Astrocyte of the cerebellum (primary cell): ENCODE measurements around the gene BRD4.
"Not testable (repeated sequence)": the region's sequence is repeated elsewhere in the genome, so short reads cannot be mapped to it uniquely, and the experiment has no call there.

ENCODE experiments used
- DNase-seq: peaks from one replicate; pipeline ENCODE4 v3.0.0-alpha.2; 2011; ENCODE audit warnings: low read depth
- H3K4me3 ChIP-seq: 2 replicates; pipeline ENCODE4 v1.5.1; 2011; ENCODE audit warnings: mild to moderate bottlenecking, low read depth, low read length, moderate library complexity
- CTCF ChIP-seq: IDR thresholded peaks from 2 replicates; pipeline ENCODE4 v1.5.1; 2012; ENCODE audit warnings: low read length, low read depth, moderate library complexity, mild to moderate bottlenecking; ENCODE audit errors: missing control alignments
- in situ Hi-C: cut with HindIII; loops from 2 replicates; pipeline ENCODE4 v1.10.0; 2017; ENCODE audit warnings: low sequenced_read_pairs

The BRD4 gene

DNA sequence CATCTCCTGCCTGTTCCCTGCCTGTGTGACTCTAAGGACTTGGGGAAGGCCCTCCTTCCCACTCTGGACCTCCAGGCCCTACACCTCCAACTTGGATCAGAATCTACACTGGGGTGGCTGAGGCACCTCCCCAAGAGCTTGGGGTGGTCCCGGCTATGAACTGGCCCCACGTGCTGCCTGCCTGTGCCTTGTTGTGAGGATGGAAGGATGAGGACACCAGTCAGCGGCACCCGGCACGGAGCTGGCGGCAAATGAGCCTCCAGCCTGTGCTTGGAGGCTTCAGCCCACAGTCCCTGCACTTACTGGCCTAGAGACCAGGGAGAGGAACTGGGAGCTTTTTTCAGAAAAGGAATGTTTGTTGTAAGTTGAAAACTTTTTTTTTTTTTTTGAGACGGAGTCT is 38.8 kb upstream of the BRD4 start:
- DNase-seq, result no peak
- in situ Hi-C loops, result no loop called here
- H3K4me3 ChIP-seq, result no peak overlapping the region
- TF ChIP-seq CTCF, result no peak

DNA sequence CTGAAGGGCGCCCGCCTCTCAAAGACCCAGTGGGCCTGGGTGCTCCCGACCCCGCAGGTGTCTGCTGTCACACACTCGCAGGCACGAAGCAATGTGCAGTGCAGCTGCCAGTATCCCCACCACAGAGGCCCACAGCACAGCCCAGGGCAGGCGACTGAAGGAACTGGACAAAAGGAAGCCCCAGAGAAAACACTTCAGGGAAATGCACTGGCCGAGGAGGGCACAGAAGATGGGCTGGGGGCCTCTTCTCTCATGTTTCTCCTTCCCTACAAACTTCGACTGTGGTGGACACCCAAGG is 37.2 kb upstream of the BRD4 start:
- no peak for DNase-seq
- TF ChIP-seq CTCF, result no peak
- no peak overlapping the region for H3K4me3 ChIP-seq
- in situ Hi-C loops, result no loop called here

GRCh38 chr19:15368798-15369593 is 36.7 kb upstream of the BRD4 start:
- in situ Hi-C loops, result no loop called here
- H3K4me3 ChIP-seq, result no peak overlapping the region
- no peak for TF ChIP-seq CTCF
- DNase-seq, result no peak

- DNase-seq, result no peak
- TF ChIP-seq CTCF, result no peak
- H3K4me3 ChIP-seq, result no peak overlapping the region
- in situ Hi-C loops, result no loop called here
Observed at GRCh38 chr19:15368051-15368632, 35.8 kb upstream of the BRD4 start.

GRCh38 chr19:15367439-15367838 is 35.1 kb upstream of the BRD4 start:
- no peak overlapping the region for H3K4me3 ChIP-seq
- in situ Hi-C loops, result no loop called here
- no peak for DNase-seq
- no peak for TF ChIP-seq CTCF

- TF ChIP-seq CTCF, result no peak
- in situ Hi-C loops, result no loop called here
- no peak for DNase-seq
- H3K4me3 ChIP-seq, result no peak overlapping the region
Observed at GRCh38 chr19:15365264-15365663, 32.9 kb upstream of the BRD4 start.

DNA sequence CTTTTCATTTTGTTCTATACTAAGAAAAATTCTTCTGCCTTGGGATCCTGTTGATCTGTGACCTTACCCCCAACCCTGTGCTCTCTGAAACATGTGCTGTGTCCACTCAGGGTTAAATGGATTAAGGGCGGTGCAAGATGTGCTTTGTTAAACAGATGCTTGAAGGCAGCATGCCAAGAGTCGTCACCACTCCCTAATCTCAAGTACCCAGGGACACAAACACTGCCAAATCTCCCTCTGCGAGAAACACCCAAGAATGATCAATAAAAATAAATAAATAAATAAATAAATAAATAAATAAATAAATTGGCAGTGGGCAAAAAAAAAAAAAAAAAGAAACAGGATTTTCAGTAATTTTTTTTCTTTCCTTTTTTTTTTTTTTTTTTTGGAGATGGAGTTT is 31.5 kb upstream of the BRD4 start:
- DNase-seq, in situ Hi-C loops: not testable (repeated sequence)

GRCh38 chr19:15363048-15363447 is 30.7 kb upstream of the BRD4 start:
- DNase-seq, in situ Hi-C loops, H3K4me3 ChIP-seq: not testable (repeated sequence)

More for the DNA sequence above, 31.5 kb upstream of the BRD4 start:
- H3K4me3 ChIP-seq, result not testable (repeated sequence)

DNA sequence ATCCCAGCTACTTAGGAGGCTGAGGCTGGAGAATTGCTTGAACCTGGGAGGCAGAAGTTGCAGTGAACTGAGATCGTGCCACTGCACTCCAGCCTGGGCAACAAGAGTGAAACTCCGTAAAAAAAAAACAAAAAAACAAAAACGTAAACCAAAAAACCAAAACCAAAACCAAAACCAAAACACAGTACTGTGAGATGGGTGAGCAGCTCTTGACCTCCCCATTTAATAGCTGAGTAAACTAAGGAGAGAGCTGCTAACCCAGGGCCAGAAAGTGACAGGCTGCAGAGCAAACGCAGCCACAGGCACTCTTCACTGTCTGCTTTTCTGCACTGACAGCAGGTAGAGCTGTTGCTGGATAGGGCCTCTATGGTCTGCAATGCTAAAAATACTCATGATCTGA is 27.7 kb upstream of the BRD4 start:
- in situ Hi-C loops, DNase-seq, H3K4me3 ChIP-seq: not testable (repeated sequence)
